BE2C (cell line): ENCODE results near the gene USP40.

Experiments
- DNase-seq: peaks from one replicate; pipeline ENCODE4 v3.0.0-alpha.2; 2020
- H3K27me3 ChIP-seq: fragments of 250-450 bp; sonication (Bioruptor Pico); 2 replicates; pipeline ENCODE4 v1.5.1; 2020; ENCODE audit warnings: mild to moderate bottlenecking
- H3K36me3 ChIP-seq: fragments of 250-450 bp; sonication (Bioruptor Pico); 2 replicates; pipeline ENCODE4 v1.5.1; 2020; ENCODE audit warnings: mild to moderate bottlenecking
- H3K4me1 ChIP-seq: fragments of 250-450 bp; sonication (Bioruptor Pico); 2 replicates; pipeline ENCODE4 v1.5.1; 2020
- H3K4me3 ChIP-seq: 2 replicates; pipeline ENCODE4 v1.5.1; 2011; ENCODE audit warnings: low read depth, low read length
- H3K9me3 ChIP-seq: fragments of 250-450 bp; sonication (Bioruptor Pico); 2 replicates; pipeline ENCODE4 v1.5.1; 2020
- TF ChIP-seq, protein P1 (sequence below): IDR thresholded peaks from 2 replicates; pipeline ENCODE4 v1.5.1; 2012; ENCODE audit warnings: mild to moderate bottlenecking, low read depth, low read length

The USP40 gene

DNA sequence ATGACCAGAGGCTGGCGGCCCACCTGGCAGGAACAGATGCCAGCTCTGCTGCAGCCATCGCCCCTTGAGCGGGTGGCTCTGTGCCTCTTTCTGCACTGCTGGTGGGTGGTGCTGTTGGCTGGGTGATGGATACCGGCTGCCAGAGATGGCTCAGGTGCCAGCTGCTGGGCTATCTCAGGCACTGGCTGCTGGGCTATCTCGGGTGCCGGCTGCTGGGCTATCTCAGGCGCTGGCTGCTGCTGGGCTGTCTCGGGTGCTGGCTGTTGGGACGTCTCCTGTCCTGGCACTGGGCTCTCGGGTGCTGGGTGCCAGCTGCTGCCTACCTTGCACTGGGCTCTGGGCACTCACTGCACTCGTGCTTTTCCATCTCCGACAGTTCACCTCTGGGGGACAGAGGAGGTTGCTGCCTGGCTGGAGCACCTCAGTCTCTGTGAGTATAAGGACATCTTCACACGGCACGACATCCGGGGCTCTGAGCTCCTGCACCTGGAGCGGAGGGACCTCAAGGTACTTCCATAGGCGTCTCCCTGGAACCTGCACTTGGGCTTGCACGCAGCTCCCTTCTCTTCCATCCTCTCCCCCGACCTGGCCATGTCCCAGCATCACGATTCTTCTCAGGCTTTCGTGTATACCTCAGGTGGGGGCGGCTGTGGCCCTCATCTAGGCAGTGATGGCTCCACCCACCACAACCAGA lies 98.4 kb downstream of the USP40 start:
- peaks cover 2% of the 10 kb centered on the region; the same call in 1 of the 2 replicates for H3K4me1 ChIP-seq
- no peaks in the 10 kb centered on the region for H3K9me3 ChIP-seq
- TF ChIP-seq, protein P1, sequence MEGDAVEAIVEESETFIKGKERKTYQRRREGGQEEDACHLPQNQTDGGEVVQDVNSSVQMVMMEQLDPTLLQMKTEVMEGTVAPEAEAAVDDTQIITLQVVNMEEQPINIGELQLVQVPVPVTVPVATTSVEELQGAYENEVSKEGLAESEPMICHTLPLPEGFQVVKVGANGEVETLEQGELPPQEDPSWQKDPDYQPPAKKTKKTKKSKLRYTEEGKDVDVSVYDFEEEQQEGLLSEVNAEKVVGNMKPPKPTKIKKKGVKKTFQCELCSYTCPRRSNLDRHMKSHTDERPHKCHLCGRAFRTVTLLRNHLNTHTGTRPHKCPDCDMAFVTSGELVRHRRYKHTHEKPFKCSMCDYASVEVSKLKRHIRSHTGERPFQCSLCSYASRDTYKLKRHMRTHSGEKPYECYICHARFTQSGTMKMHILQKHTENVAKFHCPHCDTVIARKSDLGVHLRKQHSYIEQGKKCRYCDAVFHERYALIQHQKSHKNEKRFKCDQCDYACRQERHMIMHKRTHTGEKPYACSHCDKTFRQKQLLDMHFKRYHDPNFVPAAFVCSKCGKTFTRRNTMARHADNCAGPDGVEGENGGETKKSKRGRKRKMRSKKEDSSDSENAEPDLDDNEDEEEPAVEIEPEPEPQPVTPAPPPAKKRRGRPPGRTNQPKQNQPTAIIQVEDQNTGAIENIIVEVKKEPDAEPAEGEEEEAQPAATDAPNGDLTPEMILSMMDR: no peak
- no peak for DNase-seq
- H3K36me3 ChIP-seq: peaks cover 42% of the 10 kb centered on the region
- H3K27me3 ChIP-seq: no peaks in the 10 kb centered on the region
- no peak overlapping the region for H3K4me3 ChIP-seq

GRCh38 chr2:233466991-233467603 lies 99.5 kb downstream of the USP40 start:
- TF ChIP-seq, protein P1: no peak
- Histone ChIP-seq H3K36me3 (peaks cover 48% of the 10 kb centered on the region), H3K4me3 (no peak overlapping the region), H3K4me1 (peaks cover 2% of the 10 kb centered on the region; the same call in 1 of the 2 replicates), H3K9me3 (no peaks in the 10 kb centered on the region), H3K27me3 (no peaks in the 10 kb centered on the region)
- no peak for DNase-seq

DNA sequence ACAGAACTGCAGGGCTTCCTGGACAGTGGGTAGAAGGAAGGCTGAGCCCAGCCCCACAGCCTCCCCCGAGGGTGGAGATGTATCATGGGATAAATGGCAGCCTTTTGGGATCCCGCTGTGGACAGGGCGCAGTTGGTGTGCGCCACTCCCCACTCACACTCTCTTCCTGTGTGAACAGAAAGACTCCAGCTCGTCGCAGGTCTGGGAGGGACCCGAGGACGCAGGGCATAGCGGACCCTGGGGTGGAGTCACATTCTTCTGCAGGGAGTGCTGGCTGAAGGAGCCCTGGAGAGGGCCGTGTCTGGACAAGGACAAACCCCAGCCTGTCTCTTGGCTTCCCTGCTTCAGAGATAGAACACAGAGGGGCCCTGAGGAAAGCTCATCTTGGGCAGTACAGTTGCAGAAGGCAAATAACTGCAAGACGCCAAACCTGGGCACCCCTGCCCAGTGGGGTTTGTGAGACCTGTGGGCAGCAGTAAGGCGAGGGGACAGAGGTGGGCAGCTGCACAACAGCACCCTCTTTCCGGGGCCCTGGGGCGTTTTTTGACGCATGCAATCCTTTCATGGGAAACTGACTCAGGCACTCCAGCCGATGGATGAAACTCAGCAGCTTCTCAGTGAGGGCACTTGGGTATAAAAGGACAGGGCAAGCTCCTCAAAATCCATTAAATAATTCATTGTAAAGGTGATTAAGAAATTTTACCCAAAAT lies 101.9 kb downstream of the USP40 start:
- no peaks in the 10 kb centered on the region for H3K9me3 ChIP-seq
- H3K27me3 ChIP-seq: no peaks in the 10 kb centered on the region
- H3K36me3 ChIP-seq: peaks cover 60% of the 10 kb centered on the region
- H3K4me1 ChIP-seq: peaks cover 1% of the 10 kb centered on the region; the same call in 1 of the 2 replicates
- TF ChIP-seq, protein P1: no peak
- no peak overlapping the region for H3K4me3 ChIP-seq
- peak; percentile 3 for DNase-seq

DNA sequence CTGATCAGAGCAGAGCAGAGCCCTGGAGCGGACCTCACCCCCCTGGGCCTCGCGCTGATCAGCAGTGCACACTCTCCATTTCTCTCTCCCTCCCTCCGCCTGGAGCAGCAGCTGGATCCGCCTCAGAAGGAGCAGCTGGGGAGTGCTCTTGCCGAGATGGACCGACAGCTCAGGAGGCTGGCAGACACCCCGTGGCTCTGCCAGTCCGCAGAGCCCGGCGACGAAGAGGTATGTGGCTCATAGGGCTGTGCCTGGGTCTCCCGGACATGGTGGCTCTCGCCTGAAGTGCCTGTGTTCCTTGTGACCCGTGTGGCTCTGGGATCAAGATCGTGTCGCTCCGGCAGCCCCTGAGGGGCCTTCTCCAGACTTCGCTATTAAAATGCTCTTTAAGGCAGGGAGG lies 102.5 kb downstream of the USP40 start:
- peaks cover 53% of the 10 kb centered on the region for H3K36me3 ChIP-seq
- DNase-seq: peak; percentile 9
- H3K4me3 ChIP-seq: no peak overlapping the region

GRCh38 chr2:233463586-233463985 lies 103.0 kb downstream of the USP40 start:
- peak; percentile 2 for DNase-seq
- Histone ChIP-seq H3K36me3 (peaks cover 49% of the 10 kb centered on the region), H3K27me3 (no peaks in the 10 kb centered on the region), H3K9me3 (no peaks in the 10 kb centered on the region), H3K4me1 (no peaks in the 10 kb centered on the region), H3K4me3 (no peak overlapping the region)
- TF ChIP-seq, protein P1: no peak

More for the DNA sequence above, 102.5 kb downstream of the USP40 start:
- no peaks in the 10 kb centered on the region for H3K9me3 ChIP-seq
- no peaks in the 10 kb centered on the region for H3K27me3 ChIP-seq
- no peaks in the 10 kb centered on the region for H3K4me1 ChIP-seq
- TF ChIP-seq, protein P1: no peak
